Fibroblast of lung (primary cell): ENCODE data around the gene JAZF1. TPM values are rescaled to one million over a fixed set of nuclear protein-coding genes. Genes with fewer than 3 reads are reported as not detected.

Experiments
- DNase-seq, 2 donors: peaks; one replicate each; pipeline versions ENCODE4 v3.0.0 to v3.0.0-alpha.2; 2010; ENCODE audit warnings: low read depth in 2 of 2
- H2AFZ ChIP-seq: 2 replicates; pipeline ENCODE4 v1.5.1; 2012; ENCODE audit warnings: low read length, control low read depth, inconsistent platforms
- H3K27ac ChIP-seq: 2 replicates; pipeline ENCODE4 v1.5.1; 2011; ENCODE audit warnings: low read length, control low read depth; ENCODE audit not compliant: insufficient read depth
- H3K27me3 ChIP-seq: 2 replicates; pipeline ENCODE4 v1.5.1; 2011; ENCODE audit warnings: mild to moderate bottlenecking, low read length; ENCODE audit not compliant: control insufficient read depth, insufficient read depth
- H3K36me3 ChIP-seq: 2 replicates; pipeline ENCODE4 v1.5.1; 2011; ENCODE audit warnings: low read length; ENCODE audit not compliant: control insufficient read depth, insufficient read depth
- H3K4me1 ChIP-seq: 2 replicates; pipeline ENCODE4 v1.5.1; 2011; ENCODE audit warnings: low read length; ENCODE audit not compliant: control insufficient read depth, insufficient read depth; ENCODE audit errors: extremely low read depth
- H3K4me2 ChIP-seq: 2 replicates; pipeline ENCODE4 v1.5.1; 2011; ENCODE audit warnings: low read length, control low read depth; ENCODE audit not compliant: insufficient read depth; ENCODE audit errors: extremely low read depth
- H3K4me3 ChIP-seq, 4 experiments: fragments of 200-600 bp in 1 of 4; sonication (generic) in 1 of 4; replicated peaks in 1 of 4; 2 replicates each; pipeline ENCODE4 v1.5.1; 2011 to 2016; ENCODE audit warnings: low read length in 4 of 4, low read depth in 3 of 4, mild to moderate bottlenecking in 3 of 4, control low read depth in 2 of 4, inconsistent platforms in 1 of 4, mixed read lengths in 1 of 4; ENCODE audit not compliant: insufficient read depth in 1 of 4; ENCODE audit errors: control extremely low read depth in 1 of 4
- H3K79me2 ChIP-seq: 2 replicates; pipeline ENCODE4 v1.5.1; 2012; ENCODE audit warnings: mild to moderate bottlenecking, low read length, inconsistent platforms; ENCODE audit not compliant: control insufficient read depth, insufficient read depth
- H3K9ac ChIP-seq: 2 replicates; pipeline ENCODE4 v1.5.1; 2011; ENCODE audit warnings: mild to moderate bottlenecking, low read length, control low read depth; ENCODE audit not compliant: insufficient read depth
- H3K9me3 ChIP-seq: 2 replicates; pipeline ENCODE4 v1.5.1; 2012; ENCODE audit warnings: low read depth, low read length; ENCODE audit not compliant: control insufficient read depth, insufficient read depth
- H4K20me1 ChIP-seq: 2 replicates; pipeline ENCODE4 v1.5.1; 2011; ENCODE audit warnings: low read length; ENCODE audit not compliant: control insufficient read depth, insufficient read depth; ENCODE audit errors: extremely low read depth
- CTCF ChIP-seq, 2 donors: IDR thresholded peaks in 1 of 2; conservative IDR thresholded peaks in 1 of 2; 1 replicate in 1 of 2; 2 replicates in 1 of 2; pipeline ENCODE4 v1.5.1; 2011 to 2012; ENCODE audit warnings: low read length in 2 of 2, control low read depth in 1 of 2, inconsistent platforms in 1 of 2, low read depth in 1 of 2, mild to moderate bottlenecking in 1 of 2
- EZH2 ChIP-seq: IDR thresholded peaks from 2 replicates; pipeline ENCODE4 v1.5.1; 2012; ENCODE audit warnings: low read length, control low read depth, mild to moderate bottlenecking; ENCODE audit errors: missing control alignments
- polyA plus RNA-seq, 2 donors: library from polyadenylated mRNA; depleted of rRNA in 1 of 2; stranded (reverse) in 1 of 2; unstranded in 1 of 2; fragments of >200 nt; gene quantifications; 2 replicates each; pipeline ENCODE4 v1.2.1, GENCODE V29; 2011 to 2012; ENCODE audit warnings: missing spikeins in 1 of 2
- total RNA-seq: library from RNA; depleted of rRNA; stranded (reverse); fragments of >200 nt; gene quantifications from 2 replicates; pipeline ENCODE4 v1.2.1, GENCODE V29; 2014

The JAZF1 gene
- total and polyA plus RNA-seq, 2 donors (not counting 1 experiment from before 2014, with no cell fraction given), result 9.1 to 9.3 TPM

DNA sequence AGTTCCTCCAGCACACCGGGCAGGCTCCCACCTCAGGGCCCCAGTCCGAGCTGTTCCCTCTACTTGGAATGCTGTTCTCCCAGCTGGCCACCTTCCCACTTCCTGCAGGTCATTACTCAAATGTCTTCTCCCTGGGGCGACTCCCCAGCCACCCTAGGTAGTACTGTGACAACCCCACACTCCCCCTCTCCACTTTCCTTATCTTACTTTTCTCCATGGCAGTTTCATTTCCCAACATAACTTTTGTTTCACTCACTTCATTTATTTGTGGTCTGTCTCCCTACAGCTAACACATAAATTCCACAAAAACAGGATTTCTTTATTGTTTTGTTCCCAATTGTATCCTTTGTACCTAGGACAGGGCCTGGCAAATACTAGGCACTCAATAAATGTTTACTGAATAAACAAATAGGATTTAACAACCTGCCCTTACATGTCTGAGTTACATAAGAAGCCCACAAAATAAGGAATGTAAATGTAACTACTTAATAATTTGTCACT lies 76.5 kb downstream of the JAZF1 start:
- Histone ChIP-seq H4K20me1 (no peaks in the 10 kb centered on the region), H3K9ac (no peak overlapping the region), H2AFZ (no peak overlapping the region), H3K4me2 (no peak overlapping the region), H3K27ac (no peak overlapping the region), H3K36me3 (no peaks in the 10 kb centered on the region), H3K4me3 (no peak overlapping the region), H3K27me3 (no peaks in the 10 kb centered on the region), H3K79me2 (no peaks in the 10 kb centered on the region), H3K9me3 (no peaks in the 10 kb centered on the region), H3K4me1 (peaks cover 7% of the 10 kb centered on the region)
- DNase-seq, result peak in 1 of 2 donors; percentile 40
- TF ChIP-seq EZH2 (no peak), CTCF (conservative IDR thresholded peaks at IDR 0.05 in 1 of 2, IDR thresholded peaks at IDR 0.05 in 1 of 2; ENCODE audit: low read depth in 1 of 2, low read length in 2 of 2) (no peak)

DNA sequence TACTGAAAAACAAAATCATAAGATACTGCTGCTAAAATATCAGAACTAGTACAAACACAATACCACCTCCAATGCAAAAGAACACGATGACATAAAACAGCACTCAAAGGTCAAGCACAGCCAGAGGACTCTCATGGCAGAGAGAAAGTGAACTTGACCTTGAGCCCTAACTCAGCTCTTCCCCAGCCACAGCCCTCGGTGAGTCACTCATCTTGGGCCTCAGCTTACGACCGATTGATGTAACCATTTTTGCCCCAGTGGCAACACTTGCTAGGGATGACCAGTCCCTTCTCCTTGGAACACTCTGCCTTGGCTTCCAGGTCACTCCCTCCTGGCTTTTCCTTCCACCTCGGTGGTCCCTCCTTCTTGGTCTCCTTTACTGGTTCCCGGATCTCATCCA lies 77.8 kb downstream of the JAZF1 start:
- H3K36me3 ChIP-seq, result no peaks in the 10 kb centered on the region
- H3K27ac ChIP-seq, result no peak overlapping the region
- no peak overlapping the region for H3K4me2 ChIP-seq
- no peaks in the 10 kb centered on the region for H3K27me3 ChIP-seq
- H3K79me2 ChIP-seq, result no peaks in the 10 kb centered on the region
- peaks cover 7% of the 10 kb centered on the region for H3K4me1 ChIP-seq
- H3K9ac ChIP-seq, result no peak overlapping the region
- no peaks in the 10 kb centered on the region for H3K9me3 ChIP-seq
- no peak overlapping the region for H3K4me3 ChIP-seq
- H4K20me1 ChIP-seq, result no peaks in the 10 kb centered on the region
- DNase-seq, result peak; percentile 63 to 95
- TF ChIP-seq EZH2 (no peak), CTCF (conservative IDR thresholded peaks at IDR 0.05 in 1 of 2, IDR thresholded peaks at IDR 0.05 in 1 of 2; ENCODE audit: low read depth in 1 of 2, low read length in 2 of 2) (no peak)
- no peak overlapping the region for H2AFZ ChIP-seq

- no peaks in the 10 kb centered on the region for H3K27me3 ChIP-seq
- no peaks in the 10 kb centered on the region for H3K4me1 ChIP-seq
- TF ChIP-seq EZH2, result no peak
- TF ChIP-seq CTCF (conservative IDR thresholded peaks at IDR 0.05 in 1 of 2, IDR thresholded peaks at IDR 0.05 in 1 of 2; ENCODE audit: low read depth in 1 of 2, low read length in 2 of 2), result peak; percentile 70 to 83
- H3K27ac ChIP-seq, result no peak overlapping the region
- no peak overlapping the region for H3K4me2 ChIP-seq
- DNase-seq, result peak; percentile 52 to 81
- H3K9ac ChIP-seq, result no peak overlapping the region
- no peaks in the 10 kb centered on the region for H3K79me2 ChIP-seq
- H3K4me3 ChIP-seq, result no peak overlapping the region
- H3K9me3 ChIP-seq, result no peaks in the 10 kb centered on the region
- H4K20me1 ChIP-seq, result no peaks in the 10 kb centered on the region
- H3K36me3 ChIP-seq, result no peaks in the 10 kb centered on the region
- no peak overlapping the region for H2AFZ ChIP-seq
Measured at GRCh38 chr7:28096713-28097112, 83.9 kb downstream of the JAZF1 start.
